NCI-H69 (cell line): Measurements from ENCODE around the gene BNC2.

Source experiments
- DNase-seq: peaks from one replicate; lab custom pipeline; 2025; lab: John Stamatoyannopoulos, UW

BNC2 gene

DNA sequence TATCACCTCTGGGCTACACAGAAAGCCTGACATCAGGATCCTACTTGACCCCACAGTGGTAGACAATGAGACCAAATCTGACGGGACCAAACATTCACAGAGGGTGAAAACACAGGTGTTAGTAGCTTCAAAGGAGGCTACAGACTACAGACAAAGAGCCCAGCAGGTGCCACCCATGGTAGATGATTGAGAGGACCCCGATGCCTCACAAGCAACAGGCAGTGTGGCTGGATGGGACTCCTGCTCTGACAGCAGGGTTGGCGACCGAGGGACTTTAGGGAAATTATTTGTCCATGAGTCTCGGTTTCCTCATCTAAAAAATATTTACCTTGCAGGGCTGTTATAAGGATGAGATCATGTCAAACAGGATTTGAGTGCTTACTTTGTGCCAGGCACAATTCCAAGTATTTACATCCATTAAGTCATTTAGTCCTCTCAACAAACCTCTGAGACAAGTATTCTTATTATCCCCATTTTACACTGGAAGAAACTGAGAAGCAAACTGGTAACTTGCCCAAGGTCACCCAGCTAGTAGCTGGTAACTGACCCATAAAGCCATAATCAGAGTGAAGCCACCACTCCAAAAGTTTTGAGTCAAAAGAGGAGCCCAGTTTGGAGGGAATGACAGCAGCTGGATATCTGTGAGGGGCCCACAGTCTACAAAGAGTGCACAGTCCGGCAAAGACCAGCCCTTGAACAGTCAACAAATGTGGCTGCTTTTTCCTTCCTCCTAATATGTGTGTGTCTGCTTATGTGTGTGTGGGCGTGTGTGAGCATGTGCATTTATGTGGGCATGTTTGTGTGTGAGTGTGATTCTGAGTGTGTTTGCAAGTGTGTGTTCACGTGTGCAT is 502.0 kb downstream of the BNC2 start:
- peak; percentile 68 for DNase-seq

DNA sequence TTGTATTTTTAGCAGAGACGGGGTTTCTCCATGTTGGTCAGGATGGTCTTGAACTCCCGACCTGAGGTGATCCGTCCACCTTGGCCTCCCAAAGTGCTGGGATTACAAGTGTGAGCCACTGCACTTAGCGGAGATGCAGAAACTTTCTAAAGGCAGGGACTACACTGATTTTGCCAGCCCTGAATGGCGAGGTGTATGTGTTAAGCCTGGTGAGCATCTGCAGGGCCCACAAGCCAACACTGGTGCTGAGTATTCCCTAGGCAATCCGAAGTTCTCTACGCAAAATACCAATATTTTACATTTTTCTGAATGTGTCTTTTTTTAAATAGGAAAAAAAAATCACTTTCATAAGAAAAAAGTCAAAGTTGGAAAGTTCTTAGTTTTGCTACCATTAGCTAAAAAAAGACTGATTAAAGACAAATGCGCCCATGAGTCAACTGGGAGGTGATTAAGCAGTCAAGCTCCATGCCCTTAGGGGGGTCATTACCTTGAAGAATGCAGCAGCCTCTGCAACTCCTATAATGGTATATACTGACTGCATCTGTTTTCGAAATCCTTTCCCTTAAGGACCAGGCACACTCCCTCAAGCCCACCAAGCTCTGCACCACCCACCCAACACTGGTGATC is 502.8 kb downstream of the BNC2 start:
- DNase-seq: peak; percentile 66

DNA sequence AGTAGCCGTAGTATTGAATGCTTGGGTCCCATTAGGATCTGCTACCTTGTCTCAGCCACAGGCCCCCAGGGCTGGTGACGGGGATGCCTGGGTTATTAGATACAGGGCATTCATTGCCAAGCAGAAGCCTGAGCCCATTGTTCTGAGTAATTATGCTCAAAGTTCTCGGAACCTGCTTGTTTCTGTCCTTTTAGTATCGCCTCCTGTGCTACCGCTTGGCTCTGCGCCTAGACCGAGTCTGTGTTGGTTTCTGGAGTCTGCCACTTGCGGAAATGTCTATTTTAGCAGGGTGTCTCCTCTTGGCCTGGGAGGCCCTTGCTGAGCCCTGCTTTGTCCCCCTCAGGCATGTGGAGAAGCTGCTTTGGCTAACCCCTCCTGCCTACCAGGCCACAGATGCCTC is 506.1 kb downstream of the BNC2 start:
- DNase-seq: peak; percentile 41

DNA sequence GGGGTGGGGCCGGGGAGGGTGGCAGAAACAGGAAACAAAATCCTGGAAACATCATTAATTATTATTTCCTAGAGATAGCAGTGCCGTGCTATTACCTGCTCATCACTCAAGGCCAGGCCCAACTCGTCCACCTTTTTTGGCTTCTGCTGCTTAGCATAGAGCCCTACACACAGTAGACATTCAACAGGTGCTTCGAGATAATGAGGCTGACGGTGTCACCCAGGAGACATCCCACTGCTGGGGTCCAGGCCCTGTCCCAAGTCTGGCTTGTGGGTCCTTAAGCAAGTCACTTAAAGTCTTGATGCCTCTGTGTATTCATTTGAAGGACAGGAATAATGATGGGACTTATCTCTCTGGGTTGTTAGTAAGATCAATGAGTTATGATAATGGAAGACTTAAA is 506.6 kb downstream of the BNC2 start:
- DNase-seq: no peak

DNA sequence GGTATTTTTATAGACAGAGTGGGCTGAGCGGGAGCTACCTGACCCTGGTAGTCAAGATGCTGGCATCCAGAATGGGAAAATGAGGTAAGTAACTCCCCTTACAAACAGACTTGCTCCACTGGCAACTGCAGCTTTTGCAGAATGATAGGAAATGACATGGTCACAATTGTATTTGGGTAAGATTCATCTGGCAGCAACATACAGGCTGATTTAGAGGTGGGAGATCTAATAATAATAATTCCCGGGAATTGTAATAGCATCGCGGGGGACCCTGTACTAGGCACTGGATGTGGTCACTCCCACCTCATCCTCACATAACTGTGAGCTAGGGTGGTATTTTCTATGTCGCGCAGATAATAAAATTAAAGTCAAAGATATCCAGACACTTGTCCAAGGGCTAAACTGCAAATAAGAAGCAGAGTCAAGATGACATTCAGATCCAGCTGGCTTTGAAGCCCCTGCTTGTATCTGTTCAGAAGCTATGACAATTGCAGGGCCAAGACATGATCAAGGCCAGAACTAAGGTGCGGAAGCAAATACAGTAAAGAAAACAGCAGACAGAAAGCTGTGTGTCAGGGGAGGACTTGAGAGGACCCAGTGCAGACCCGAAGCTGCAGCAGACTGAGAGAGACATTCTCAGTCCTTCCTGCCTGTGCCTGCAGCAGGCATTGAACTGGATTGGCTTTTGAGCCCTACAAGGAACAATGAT is 507.2 kb downstream of the BNC2 start:
- DNase-seq: no peak

DNA sequence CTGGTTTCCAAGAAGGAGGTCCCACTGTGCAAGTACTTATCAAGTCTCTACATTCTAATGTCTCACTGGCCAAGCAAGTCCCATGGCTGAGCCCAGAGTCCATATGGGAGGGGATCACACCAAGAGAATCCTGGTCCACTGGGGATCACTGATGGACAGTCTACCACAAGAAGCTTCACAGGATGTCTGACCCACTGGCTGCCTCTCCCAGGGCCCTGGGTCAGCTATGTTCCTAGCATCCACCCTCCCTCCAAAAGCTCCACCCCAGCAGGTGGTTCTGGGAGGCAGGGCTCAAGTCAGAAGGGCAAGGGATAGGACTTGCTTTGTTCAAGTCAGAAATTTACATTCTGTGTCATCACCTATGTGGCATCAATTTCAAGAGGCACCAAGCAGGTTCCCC is 508.5 kb downstream of the BNC2 start:
- no peak for DNase-seq

DNA sequence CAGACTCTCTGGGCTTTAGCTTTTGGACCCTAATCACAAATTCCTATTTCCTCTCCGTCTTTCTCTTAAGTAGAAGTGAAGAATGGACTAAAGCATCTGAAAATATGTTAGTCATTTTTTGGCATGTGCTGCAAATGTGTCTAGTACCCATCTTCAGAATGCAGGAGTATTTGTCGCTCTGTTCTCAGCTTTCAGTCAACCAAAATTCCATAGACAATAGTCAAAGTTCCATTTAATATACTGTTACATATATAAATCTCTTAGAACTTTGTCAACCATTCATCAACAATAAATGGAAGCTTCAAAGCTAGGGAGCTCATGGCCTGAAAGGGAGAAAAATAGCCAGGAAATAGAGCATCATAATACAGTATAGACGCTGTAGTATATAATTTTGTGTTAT is 509.4 kb downstream of the BNC2 start:
- DNase-seq: no peak

DNA sequence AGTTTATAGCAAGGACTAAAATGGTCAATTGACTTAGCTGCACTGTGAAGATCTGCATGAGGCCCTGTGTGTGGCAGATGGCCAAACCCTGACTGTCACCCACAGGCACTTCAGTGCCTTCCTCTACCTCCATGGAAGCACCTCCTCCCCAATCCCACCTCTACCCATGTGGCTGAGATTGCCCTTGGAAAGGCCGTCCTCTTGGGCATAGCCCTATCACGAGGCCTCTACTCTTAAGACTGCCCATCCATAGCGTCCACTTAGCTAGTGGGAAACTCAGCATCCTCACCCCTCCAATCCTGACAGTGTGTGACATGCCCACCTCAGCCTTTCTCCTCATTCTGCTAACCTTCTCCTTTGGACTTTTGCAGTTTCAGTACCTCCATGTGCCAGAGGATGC is 510.2 kb downstream of the BNC2 start:
- DNase-seq: no peak
